PC-9 (cell line): ENCODE results near the gene PFKFB3. TPM values are rescaled to one million over a fixed set of nuclear protein-coding genes. Genes with fewer than 3 reads are reported as not detected.

Source experiments
- BruUV-seq: library from RNA; stranded (reverse); fragments of 400-500 nt; replicated peaks from 2 replicates; lab custom pipeline; 2021; lab: Mats Ljungman, UMichigan
- CTCF ChIA-PET: fragments of 300-600 bp; sonication (Branson Sonifier 250); formaldehyde crosslinking; loops from one replicate; lab custom pipeline; 2022; ENCODE audit warnings: antibody characterized with exemption; lab: Charles Lee
- POLR2A ChIA-PET: fragments of 300-600 bp; sonication (Branson Sonifier 250); formaldehyde crosslinking; loops from one replicate; lab custom pipeline; 2022; ENCODE audit warnings: antibody characterized with exemption; ENCODE audit not compliant: unreplicated experiment; lab: Charles Lee
- DNase-seq, 2 experiments: peaks; one replicate each; pipeline versions ENCODE4 v3.0.0 to v3.0.0-alpha.2; 2015 to 2022; ENCODE audit warnings: mixed read lengths in 1 of 2
- H2AFZ ChIP-seq: fragments of 200-600 bp; sonication (generic); 2 replicates; pipeline ENCODE4 v1.8.1; 2017; ENCODE audit warnings: antibody characterized with exemption
- H3F3A ChIP-seq: fragments of 200-600 bp; sonication (generic); 2 replicates; pipeline ENCODE4 v1.8.1; 2017; ENCODE audit warnings: antibody characterized with exemption, mild to moderate bottlenecking, low read depth; ENCODE audit not compliant: insufficient read depth
- H3K27ac ChIP-seq: fragments of 200-600 bp; sonication (generic); 2 replicates; pipeline ENCODE4 v1.6.1; 2016; ENCODE audit warnings: mixed run types
- H3K27me3 ChIP-seq: fragments of 200-600 bp; sonication (generic); 2 replicates; pipeline ENCODE4 v1.6.1; 2016; ENCODE audit warnings: low read depth, mixed run types; ENCODE audit not compliant: insufficient read depth
- H3K36me3 ChIP-seq: fragments of 200-600 bp; sonication (generic); 2 replicates; pipeline ENCODE4 v1.6.1; 2016; ENCODE audit warnings: low read depth, mixed run types
- H3K4me1 ChIP-seq: fragments of 200-600 bp; sonication (generic); replicated peaks from 2 replicates; pipeline ENCODE4 v1.6.1; 2016; ENCODE audit warnings: mixed run types; ENCODE audit not compliant: insufficient read depth
- H3K4me2 ChIP-seq: fragments of 200-600 bp; sonication (generic); 2 replicates; pipeline ENCODE4 v1.6.1; 2017; ENCODE audit warnings: mixed run types
- H3K4me3 ChIP-seq: fragments of 200-600 bp; sonication (generic); 2 replicates; pipeline ENCODE4 v1.6.1; 2016; ENCODE audit warnings: mixed run types
- H3K79me2 ChIP-seq: fragments of 200-600 bp; sonication (generic); 2 replicates; pipeline ENCODE4 v1.6.1; 2017; ENCODE audit warnings: low read depth, mixed run types
- H3K9me2 ChIP-seq: fragments of 200-600 bp; sonication (generic); 2 replicates; pipeline ENCODE4 v1.8.1; 2017; ENCODE audit warnings: mild to moderate bottlenecking; ENCODE audit not compliant: insufficient read depth
- H3K9me3 ChIP-seq: fragments of 200-600 bp; sonication (generic); 2 replicates; pipeline ENCODE4 v1.8.1; 2016; ENCODE audit warnings: low read depth; ENCODE audit not compliant: insufficient read depth
- H4K20me1 ChIP-seq: fragments of 200-600 bp; sonication (generic); 2 replicates; pipeline ENCODE4 v1.8.1; 2017; ENCODE audit not compliant: insufficient read depth
- EZH2 ChIP-seq: fragments of 200-600 bp; sonication (generic); IDR thresholded peaks from 2 replicates; pipeline ENCODE4 v1.8.0; 2017; ENCODE audit warnings: antibody characterized with exemption, low read depth
- intact Hi-C: fragments of 100-400 bp; cut with micrococcal nuclease; formaldehyde crosslinking; loops from one replicate; pipeline ENCODE4 v1.10.0; 2022; ENCODE audit not compliant: unreplicated experiment
- total RNA-seq: library from RNA; stranded (reverse); gene quantifications from 2 replicates; pipeline ENCODE4 v1.2.3, GENCODE V29; 2021
- TF ChIP-seq, protein P1 (sequence below): fragments of 200-600 bp; sonication (generic); conservative IDR thresholded peaks from 2 replicates; pipeline ENCODE4 v1.6.1; 2017; ENCODE audit warnings: mixed run types, antibody characterized with exemption, mild to moderate bottlenecking, moderate library complexity

Gene PFKFB3
- total RNA-seq, 1 experiment from 2014 or later, result 37.8 TPM

DNA sequence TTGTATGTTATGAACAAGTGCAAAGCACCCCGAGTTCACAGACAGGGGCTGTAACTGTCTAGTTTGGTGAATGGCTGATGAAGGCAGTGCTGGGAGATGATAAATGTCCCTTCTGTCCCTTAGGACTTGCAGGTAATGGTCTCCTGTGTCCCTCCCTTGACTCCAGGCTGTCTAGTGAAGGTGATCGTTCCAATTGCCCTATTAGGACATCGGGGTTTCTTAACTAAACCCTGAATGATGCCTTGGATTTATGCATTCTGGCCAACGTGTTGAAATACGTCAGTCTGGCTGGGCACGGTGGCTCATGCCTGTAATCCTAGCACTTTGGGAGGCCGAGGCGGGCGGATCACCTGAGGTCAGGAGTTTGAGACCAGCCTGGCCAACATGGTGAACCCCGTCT, 69.4 kb downstream of the PFKFB3 start:
- TF ChIP-seq, protein P1, sequence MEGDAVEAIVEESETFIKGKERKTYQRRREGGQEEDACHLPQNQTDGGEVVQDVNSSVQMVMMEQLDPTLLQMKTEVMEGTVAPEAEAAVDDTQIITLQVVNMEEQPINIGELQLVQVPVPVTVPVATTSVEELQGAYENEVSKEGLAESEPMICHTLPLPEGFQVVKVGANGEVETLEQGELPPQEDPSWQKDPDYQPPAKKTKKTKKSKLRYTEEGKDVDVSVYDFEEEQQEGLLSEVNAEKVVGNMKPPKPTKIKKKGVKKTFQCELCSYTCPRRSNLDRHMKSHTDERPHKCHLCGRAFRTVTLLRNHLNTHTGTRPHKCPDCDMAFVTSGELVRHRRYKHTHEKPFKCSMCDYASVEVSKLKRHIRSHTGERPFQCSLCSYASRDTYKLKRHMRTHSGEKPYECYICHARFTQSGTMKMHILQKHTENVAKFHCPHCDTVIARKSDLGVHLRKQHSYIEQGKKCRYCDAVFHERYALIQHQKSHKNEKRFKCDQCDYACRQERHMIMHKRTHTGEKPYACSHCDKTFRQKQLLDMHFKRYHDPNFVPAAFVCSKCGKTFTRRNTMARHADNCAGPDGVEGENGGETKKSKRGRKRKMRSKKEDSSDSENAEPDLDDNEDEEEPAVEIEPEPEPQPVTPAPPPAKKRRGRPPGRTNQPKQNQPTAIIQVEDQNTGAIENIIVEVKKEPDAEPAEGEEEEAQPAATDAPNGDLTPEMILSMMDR, result no peak
- no peak for TF ChIP-seq EZH2
- H3K4me2 ChIP-seq, result no peak overlapping the region
- H3K27ac ChIP-seq, result no peak overlapping the region
- no peaks in the 10 kb centered on the region for H3K9me2 ChIP-seq
- H3K36me3 ChIP-seq, result no peaks in the 10 kb centered on the region
- DNase-seq, result no peak
- peaks cover 19% of the 10 kb centered on the region for H3K4me1 ChIP-seq
- H3K27me3 ChIP-seq, result no peaks in the 10 kb centered on the region
- no TSS peak for BruUV-seq
- intact Hi-C loops, result no loop called here
- H4K20me1 ChIP-seq, result no peaks in the 10 kb centered on the region
- H2AFZ ChIP-seq, result no peak overlapping the region
- H3K79me2 ChIP-seq, result no peaks in the 10 kb centered on the region
- ChIA-PET POLR2A (no interaction called here), CTCF (no interaction called here)
- no peaks in the 10 kb centered on the region for H3K9me3 ChIP-seq
- H3K4me3 ChIP-seq, result no peak overlapping the region
- H3F3A ChIP-seq, result peaks cover 24% of the 10 kb centered on the region; the same call in 1 of the 2 replicates

DNA sequence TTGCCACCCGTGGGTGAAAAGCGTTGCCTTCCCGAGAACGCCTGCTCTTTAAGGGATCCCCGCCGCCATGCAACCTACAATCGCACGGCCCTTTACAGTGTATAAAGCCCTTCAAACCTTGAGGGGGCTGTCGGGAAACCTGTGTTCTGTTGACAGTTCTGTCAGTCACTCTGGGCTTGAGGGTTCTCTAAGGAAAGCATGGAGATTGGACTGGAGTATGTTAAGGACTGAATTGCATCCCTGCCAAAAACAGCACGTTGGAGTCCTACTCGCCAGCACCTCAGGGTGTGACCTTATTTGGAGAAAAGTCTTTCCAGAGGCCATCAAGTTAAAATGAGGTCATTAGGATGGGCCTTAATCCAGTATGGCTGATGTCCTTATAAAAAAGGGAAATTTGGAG, 70.6 kb downstream of the PFKFB3 start:
- Histone ChIP-seq H3K27ac (no peak overlapping the region), H3K9me3 (no peaks in the 10 kb centered on the region), H3K36me3 (no peaks in the 10 kb centered on the region), H3K4me3 (no peak overlapping the region), H3F3A (peaks cover 24% of the 10 kb centered on the region; the same call in 1 of the 2 replicates), H4K20me1 (no peaks in the 10 kb centered on the region), H3K4me1 (peaks cover 19% of the 10 kb centered on the region), H3K79me2 (no peaks in the 10 kb centered on the region), H3K4me2 (no peak overlapping the region), H3K9me2 (no peaks in the 10 kb centered on the region), H3K27me3 (no peaks in the 10 kb centered on the region), H2AFZ (no peak overlapping the region)
- ChIA-PET POLR2A (no interaction called here), CTCF (no interaction called here)
- DNase-seq, result no peak
- no peak for TF ChIP-seq EZH2
- TF ChIP-seq, protein P1, result no peak
- intact Hi-C loops, result no loop called here
- BruUV-seq, result no TSS peak

DNA sequence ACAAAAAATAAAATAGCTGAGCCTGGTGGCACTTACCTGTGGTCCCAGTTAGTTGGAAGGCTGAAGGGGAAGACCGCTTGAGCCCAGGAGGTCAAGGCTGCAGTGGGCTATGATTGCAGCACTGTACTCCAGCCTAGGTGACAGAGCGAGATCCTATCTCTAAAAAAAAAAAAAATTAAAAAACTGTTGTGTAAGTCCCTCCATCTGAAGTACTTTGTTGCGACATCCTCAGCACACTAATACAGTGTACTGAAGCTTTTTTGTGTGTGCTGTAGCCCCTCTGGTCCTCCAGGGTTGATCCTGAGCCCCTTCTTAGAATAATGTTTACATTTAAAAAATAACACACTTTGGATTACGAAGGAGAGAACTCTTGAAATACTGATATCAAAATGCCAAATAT, 71.3 kb downstream of the PFKFB3 start:
- POLR2A ChIA-PET, result no interaction called here
- Histone ChIP-seq H2AFZ (no peak overlapping the region), H3K27ac (peak overlapping the region; percentile 89; the same call in 1 of the 2 replicates), H3K4me1 (peaks cover 24% of the 10 kb centered on the region), H3K36me3 (no peaks in the 10 kb centered on the region), H3K79me2 (no peaks in the 10 kb centered on the region), H3K9me3 (no peaks in the 10 kb centered on the region), H3K4me2 (no peak overlapping the region), H3K4me3 (no peak overlapping the region), H3F3A (peaks cover 28% of the 10 kb centered on the region; the same call in 1 of the 2 replicates), H3K9me2 (no peaks in the 10 kb centered on the region), H4K20me1 (no peaks in the 10 kb centered on the region), H3K27me3 (no peaks in the 10 kb centered on the region)
- BruUV-seq, result no TSS peak
- TF ChIP-seq EZH2, result no peak
- TF ChIP-seq, protein P1, result no peak
- CTCF ChIA-PET, result no interaction called here
- peak in 1 of 2 experiments; percentile 38 for DNase-seq
- intact Hi-C loops, result loop anchor here (2.0 kb wide), 3 partner anchors 17 to 35 kb away; no protein-coding TSS in a partner anchor
